HT-29 (cell line): ENCODE data around the gene PRKCA. TPM values are rescaled to one million over a fixed set of nuclear protein-coding genes. Genes with fewer than 3 reads are reported as not detected.
"Not testable (repeated sequence)": the region's sequence is repeated elsewhere in the genome, so short reads cannot be mapped to it uniquely, and the experiment has no call there.

Source experiments
- DNase-seq: peaks from one replicate; pipeline ENCODE4 v3.0.0-alpha.2; 2015; ENCODE audit warnings: low spot score
- total RNA-seq: library from RNA; depleted of rRNA; stranded (reverse); fragments of >200 nt; shearing (Covaris generic); gene quantifications from 2 replicates; pipeline ENCODE4 v1.2.3, GENCODE V29; 2014

The PRKCA gene
- total RNA-seq, 1 experiment from 2014 or later = 7.1 TPM

DNA sequence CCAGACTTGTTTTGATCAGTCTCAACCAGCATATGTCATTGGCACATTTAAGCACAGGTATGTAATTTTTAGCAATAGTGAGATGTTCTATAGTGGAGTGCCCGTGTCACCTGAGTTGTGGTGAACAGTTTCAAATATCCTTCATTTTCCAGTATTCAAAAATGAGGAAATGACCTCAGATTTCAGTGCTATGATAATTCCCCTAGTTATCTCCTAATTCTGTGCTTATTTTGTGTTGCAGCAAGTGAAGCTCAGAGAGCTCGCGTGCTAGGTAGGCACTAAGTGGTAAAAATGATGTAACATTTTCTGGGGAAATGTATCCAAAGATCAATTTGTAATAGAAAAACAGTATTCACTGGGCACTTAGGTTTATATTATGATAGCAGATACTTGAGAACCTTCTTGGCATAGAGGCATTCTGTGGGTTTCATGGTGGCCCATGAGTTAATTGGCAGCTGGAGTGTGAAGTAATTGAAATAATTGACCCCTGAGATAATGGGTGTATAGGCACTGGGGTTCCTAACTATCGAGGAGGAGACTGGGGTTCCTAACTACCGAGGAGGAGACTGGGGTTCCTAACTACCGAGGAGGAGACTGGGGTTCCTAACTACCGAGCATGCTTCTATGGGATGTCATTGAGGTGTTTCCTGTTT is 159.1 kb downstream of the PRKCA start:
- DNase-seq = no peak

DNA sequence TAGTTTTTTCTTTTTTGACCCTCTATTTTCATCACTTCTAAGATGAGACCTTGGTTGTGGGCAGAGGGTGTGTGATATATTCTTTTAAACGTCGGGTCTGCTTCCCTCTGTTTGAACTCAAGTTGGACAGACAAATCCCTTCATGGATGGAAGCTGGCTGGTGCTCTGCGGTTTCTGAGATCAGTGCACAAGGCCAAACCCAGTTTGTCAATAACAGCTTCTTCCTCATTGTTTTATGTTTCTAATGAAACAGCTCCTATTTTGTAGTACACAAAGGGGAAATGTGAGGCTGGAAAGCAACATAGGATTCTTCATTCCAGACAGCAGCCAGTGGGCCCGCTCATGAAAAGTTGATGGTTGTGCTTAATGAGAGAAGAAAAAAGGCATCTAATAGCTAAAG is 159.6 kb downstream of the PRKCA start:
- peak; percentile 53 for DNase-seq

DNA sequence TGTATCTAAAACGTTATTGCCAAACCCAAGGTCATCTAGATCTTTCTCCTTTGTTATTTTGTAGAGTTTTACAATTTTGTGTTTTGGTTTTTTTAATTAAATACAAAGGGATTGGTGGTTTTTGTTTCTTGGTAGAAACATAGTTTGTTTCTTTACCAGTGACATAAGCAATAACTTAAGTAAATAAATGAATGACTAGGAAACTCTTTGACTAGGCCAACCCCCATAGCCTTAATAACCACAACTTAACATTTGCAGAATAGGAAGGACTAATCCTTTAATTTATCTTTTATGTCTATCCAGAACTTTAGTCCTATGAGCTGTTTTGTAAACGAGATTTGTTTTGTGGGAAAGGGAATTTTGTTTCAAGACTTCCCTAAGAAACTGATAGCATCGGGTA is 162.5 kb downstream of the PRKCA start:
- no peak for DNase-seq

DNA sequence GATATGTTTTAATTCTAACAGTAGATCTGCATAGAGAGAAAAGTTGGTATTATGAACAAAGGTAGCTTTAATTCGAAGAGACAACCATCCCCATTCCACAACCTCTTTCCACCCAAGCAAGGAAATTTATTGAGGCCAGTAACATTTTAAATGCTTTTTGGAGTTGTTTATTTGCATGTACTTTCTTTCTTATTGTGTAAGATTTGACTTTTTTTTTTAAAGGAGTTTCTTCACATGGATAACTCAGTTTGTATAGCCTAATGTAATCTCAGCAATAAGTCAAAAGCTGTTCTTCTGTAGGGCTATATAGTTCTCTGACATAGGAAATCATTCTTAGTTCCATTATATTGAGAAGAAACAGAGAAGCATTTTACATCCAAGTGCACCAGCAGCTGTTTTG is 163.3 kb downstream of the PRKCA start:
- DNase-seq = no peak

DNA sequence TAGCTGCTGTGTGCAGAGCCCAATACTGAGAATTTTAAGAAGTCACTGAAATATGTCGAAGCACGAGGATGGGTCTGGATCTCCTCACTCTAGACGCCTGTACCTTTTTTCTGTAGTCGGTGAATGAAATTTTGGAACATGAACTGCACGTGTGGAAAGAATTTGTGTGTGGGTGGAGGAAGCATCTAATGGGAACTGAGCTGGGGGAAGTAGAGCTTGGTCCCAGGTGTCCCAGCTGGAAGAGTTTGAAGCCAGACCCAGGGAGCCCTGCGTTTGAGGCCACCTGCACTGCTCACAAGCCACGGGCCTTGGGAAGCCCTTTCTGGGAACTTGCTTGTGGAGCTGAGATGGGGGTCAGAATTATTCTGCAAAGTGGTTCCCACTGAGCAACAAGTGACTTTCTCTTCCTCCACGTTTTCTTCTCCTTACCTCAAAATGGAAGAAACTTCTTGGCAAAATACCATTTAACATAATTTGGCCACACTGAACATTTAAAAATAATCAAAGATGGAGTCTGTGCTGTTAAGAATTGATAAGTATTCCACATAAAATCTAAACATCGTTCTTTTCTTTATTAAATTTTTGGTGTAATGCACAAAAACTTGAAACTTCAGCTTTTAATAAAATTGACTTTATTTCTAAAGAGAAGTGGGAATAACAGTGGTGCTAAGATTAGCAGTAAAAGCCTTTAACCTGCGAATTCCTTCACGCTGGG is 163.8 kb downstream of the PRKCA start:
- no peak for DNase-seq

DNA sequence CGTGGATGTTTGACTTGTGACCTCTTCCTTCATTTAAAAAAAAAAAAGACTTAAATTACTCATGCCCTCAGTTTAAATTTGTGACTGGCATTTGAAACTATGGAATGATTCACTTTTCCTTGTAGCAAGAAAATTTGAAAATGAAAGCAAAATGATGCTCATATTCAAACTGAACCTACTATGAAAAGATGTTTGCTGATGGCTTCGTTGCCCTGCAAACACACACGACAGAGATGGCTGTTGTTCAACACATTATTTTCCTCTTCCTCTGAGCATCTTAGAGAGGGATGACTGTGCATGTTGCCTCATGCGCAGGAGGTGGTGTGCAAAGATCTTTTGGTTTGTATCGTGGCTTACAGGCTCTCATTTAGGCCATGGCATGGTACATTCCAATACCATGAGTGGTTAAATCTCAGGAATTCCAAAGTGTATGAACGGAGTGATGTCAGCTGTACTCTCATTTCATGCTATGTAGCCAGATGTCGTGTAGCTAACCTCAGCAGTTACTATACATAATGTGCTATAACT is 164.5 kb downstream of the PRKCA start:
- peak; percentile 70 for DNase-seq

DNA sequence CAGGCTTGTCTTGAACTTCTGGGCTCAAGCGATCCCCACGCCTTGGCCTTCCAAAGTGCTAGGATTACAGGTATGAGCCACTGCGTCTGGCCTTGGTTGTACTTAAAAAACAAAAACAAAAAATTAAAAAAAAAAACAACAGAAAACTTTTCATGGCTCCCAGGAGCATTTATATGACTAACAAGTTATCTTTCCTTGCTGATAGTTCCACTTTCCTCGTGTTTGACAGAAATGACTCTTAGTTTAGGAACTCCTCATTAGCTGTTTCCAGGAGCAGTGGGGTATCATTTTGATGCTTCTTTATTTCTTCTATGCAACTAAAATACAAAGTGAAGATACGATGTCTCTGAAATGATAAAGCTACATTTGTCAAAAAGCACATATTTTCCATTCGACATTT is 165.4 kb downstream of the PRKCA start:
- no peak for DNase-seq

DNA sequence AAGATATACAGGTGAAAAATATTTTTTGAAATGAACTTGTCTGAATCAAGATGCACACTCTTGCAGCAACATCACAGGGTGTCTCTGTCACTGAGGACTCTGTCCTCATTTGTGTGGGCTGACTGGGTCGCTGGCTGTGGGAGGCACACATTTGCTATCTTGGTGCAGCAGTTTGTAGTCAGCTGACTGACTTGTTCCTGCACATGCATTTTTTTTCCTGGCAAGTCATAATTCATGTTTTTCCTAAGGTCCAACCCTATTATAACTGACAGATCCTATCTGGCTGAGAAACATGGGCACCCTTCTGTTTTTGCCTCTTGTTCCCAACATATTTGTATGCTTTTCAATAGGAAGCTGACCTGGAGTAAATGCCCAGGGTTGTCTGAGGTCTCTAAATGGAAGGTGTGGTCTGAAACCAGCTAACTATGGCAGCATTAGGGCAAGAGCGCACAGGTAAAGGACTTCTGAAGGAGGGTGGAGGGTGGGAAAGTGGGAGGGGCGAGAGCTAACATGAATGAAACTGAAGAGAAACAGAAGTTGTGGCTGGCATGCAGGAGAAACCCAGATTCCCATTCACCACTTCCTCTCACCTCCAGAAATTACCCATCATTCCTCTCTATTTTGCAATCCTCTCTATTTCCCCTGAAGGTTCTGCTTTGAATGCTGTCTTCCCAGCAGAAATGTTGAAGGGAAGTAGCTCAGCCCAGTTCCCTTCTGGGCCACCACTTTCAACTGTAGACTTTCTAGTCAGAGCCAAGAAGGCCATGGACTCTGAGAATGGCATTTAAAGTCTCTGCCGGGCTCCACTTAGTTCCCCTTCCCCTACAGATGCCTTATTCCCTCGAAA is 166.1 kb downstream of the PRKCA start:
- no peak for DNase-seq

DNA sequence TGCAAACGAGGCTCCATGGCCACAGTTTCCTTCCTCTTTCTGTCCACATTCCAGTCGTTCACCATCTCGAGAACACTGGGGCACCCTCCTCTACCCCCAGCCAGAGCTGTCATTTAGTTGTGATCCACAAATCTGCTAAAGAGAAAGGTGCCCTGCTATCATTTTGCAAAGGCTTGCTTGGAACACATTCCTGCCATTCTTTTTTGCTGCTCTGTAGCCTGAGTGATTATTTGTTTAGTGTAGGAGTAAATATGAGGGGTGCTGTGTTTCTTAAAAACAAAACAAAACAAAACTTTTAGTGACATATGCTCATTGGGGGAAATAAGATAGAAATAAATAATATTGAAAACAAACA is 166.7 kb downstream of the PRKCA start:
- no peak for DNase-seq

DNA sequence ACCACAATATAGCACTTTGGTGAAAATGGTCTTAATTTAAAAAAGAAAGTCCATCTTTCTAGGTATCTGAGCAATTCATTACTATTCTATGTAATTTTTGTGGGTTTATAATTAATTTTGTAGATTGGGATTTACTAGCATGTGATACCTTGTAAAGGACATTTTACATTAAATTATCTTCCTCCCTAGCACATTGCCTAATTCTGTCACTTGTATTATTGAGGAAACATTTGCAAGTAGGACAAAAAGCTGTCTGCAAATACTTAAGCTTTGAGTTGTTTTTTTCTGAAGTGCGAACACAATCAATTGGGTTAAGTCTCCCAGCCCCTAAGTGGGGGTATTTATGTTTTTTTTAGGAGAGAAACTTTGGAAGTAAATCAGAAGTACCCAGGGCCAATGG is 167.0 kb downstream of the PRKCA start:
- DNase-seq = no peak

DNA sequence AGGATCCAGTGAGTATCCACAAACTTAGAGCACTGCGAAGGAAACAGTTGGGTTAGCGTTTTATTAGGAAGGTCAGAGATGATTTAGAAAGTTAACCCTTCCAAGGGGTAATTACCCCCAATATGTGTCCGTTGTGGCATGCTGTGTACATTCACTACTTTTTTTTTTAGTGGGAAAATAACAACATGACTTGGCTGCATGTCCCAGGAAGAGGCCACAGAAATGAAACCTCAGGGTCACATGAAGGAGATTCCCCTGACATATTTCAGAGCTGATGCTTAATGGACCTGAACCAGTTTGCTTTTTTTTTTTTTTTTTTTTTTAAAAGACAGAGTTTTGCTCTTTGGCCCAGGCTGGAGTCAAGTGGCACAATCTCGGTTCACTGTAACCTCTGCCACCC is 167.5 kb downstream of the PRKCA start:
- no peak for DNase-seq

DNA sequence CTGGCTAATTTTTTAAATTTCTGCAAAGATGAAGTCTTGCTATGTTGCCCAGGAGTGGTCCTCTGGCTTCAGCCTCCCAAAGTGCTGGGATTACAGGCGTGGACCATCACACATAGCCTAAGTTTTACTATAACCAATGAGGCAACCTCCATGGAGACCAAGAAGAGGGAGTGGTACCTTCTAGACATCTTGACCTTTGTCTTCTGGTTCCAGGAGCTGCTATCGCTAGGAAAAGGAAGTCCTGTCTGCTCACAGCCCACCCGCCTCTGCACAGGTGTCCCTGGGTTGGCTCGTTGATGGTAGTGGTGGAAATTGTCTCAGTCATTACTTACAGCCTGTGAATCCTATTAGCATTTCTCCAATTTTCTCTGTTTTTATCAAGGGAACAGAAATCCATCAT is 169.7 kb downstream of the PRKCA start:
- DNase-seq = no peak

DNA sequence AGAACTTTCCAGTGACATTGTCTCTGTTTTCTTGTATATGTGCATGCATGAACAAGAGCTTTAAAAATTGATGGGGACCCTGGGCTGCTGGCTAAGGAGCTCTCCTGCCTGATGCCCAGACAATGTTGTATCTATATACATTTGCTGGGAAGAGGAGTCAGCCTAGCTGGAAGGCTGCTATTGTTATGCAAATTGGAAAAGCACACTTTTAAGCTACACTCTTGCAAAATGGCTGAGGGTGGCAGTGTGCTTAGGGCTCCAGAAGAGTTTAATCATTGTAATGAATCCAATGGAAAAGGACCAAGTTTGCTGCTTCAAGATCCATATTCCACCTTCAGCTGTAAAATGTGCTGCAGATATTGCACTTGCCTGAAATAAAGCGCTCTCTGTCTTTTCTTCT is 171.8 kb downstream of the PRKCA start:
- DNase-seq = no peak

DNA sequence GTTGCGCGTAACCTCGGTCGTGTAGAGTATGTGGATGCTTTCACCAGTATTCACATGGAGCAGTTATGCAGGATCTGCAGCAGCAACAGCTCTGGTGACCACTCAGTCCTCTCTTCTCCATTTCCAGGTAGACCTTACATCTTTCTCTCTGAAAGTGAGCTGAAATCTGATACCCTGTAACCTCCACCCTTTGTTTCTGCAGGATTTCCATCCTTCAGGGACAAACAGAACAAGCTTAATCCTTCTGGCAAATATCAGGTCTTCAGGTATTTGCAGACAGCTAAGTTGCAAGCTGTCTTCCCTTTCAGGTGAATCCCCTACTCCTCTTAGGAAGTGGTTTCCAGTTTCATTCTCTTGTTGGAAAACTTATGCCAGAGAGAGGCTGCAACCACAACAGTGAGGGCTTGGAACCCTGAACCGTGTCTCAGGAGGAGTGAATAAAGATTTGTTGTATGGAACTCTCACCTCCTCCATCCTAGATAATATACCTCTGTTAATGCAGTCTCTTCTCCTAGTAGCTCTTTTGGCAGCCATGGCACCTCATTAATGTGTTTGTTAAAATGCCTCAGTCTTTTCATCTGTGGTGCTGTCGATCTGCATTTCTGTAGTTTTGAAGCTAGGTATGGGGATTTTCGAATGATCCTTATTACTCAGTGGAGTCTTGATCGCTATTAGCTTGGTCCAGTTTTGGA is 172.5 kb downstream of the PRKCA start:
- no peak for DNase-seq

DNA sequence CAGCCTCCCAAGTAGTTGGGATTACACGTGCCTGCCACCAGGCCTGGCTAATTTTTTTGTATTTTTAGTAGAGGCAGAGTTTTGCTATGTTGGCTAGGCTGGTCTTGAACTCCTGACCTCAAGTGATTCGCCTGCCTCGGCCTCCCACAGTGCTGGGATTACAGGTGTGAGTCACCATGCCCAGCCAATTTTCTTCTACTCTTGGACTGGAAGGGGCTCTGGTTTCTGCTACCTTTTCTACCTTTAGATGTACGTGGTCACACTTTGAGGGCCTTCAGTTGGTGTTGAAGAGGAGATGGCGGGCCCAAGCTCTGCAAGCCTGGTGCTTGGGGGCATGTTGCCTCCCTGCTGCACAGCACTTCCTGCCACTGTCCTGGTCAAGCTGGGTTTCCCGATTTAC is 173.6 kb downstream of the PRKCA start:
- DNase-seq = no peak

DNA sequence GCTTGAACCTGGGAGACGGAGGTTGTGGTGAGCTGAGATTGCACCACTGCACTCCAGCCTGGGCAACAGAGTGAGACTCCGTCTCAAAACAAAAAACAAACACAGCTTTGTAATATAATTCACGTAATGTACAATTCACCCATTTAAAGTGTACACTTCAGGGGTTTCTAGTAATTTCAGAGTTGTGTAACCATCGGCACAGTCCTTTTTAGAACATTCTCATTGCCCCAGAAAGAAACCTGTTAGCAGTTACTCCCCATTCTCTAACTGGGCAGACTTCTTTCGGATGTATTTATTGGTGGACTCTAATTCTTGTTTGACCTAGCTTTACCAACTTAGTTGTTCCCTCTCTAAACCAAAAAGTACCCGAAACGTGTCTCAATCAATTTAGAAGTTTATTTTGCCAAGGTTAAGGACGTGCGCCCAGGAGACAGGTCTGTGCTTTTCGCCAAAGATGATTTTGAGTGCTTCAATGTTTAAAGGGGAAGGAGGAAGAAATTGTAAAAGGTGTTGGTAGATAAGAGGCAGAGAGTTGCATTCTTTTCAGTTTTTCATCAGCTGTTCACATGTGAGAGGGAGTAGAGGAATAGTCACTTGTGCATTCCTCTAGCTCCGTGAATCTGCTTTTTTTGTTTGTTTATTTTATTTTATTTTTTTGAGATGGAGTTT is 175.3 kb downstream of the PRKCA start:
- no peak for DNase-seq

DNA sequence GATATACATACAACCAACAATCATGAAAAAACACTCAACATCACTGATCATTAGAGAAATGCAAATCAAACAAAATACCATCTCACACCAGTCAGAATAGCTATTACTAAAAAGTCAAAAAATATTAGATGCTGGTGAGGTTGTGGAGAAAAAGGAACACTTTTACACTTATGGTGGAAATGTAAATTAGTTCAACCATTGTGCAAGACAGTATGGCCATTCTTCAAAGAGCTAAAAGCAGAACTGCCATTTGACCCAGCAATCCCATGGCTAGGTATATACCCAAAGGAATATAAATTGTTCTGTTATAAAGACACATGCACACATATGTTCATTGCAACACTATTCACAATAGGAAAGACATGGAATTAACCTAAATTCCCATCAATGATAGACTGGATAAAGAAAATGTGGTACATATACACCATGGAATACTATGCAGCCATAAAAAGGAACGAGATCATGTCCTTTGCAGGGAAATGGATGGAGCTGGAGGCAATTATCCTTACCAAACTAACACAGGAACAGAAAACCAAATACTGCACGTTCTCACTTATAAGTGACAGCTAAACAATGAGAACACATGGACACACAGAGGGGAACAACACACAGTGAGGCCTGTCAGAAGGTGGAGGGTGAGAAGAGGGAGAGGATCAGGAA is 176.9 kb downstream of the PRKCA start:
- not testable (repeated sequence) for DNase-seq

DNA sequence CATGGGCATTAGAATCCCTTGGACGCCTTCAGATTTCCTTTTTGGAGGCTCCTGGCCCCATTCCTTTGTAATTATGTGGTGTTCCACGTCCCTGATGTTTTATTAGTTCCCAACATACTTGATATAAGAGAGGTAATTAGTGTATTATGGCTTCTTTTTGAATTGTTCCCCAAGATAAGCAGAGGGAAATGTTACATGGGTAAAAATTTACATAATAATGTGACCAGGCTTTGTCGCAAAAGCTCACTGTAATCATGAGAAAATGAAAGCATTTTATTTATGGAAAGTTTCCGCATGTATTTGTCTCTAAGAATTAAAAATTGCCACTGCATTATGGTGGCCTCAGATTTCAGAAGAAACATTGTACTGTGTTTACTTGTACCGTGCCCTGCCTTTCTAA is 177.8 kb downstream of the PRKCA start:
- DNase-seq = no peak

DNA sequence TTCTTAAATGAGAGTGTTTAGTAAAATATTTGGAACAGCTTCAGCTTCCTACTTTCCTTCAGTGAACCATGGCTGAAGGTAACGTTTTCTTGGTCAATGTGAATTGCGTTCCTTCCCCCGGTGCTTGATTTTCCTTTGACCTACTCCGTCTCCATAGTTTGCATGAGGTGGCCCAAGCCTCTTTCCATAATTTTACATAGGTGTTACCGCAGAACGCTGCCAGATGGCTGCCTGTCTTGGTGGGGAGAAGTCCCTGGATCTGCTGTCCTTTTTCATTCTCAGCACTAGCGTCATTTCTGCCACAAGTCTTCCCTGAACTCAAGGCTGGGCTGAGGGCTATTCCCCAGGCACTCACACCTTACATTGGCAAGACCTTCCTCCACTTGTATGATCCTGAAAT is 178.4 kb downstream of the PRKCA start:
- no peak for DNase-seq

DNA sequence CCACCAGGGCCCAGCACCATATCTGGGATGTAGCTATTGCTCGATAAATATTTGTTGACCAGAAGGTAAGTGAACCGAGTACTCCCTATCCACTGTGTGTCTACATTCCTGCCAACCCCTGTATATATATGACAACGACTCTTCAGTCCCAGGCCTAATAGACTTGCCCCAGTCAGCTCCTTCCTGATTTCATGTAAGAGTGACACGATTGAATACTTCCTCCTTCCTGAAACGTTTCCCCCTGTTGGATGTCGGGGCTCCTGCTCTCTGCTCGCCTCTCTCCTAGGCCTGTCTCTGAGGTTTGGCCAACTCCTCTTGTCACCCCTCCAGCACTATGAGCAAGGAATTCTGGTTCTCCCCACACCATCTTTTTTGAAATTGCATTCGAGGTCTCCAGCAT is 178.9 kb downstream of the PRKCA start:
- no peak for DNase-seq

DNA sequence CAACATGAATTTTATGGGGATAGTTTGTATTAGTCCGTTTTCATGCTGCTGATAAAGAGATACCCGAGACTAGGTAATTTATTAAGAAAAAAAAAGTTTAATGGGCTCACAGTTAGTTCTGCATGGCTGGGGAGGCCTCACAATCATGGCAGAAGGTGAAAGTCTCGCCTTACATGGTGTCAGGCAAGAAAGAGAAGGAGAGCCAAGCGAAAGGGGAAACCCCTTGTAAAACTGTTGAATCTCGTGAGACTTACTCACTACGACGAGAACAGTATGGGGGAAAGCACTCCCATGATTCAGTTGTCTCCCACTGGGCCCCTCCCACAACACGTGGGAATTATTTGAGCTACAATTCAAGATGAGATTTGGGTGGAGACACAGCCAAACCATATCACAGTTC is 181.5 kb downstream of the PRKCA start:
- no peak for DNase-seq
